Measurements from ENCODE around the gene PRMT3.
"Not testable (repeated sequence)": the region's sequence is repeated elsewhere in the genome, so short reads cannot be mapped to it uniquely, and the experiment has no call there.

The PRMT3 gene

DNA sequence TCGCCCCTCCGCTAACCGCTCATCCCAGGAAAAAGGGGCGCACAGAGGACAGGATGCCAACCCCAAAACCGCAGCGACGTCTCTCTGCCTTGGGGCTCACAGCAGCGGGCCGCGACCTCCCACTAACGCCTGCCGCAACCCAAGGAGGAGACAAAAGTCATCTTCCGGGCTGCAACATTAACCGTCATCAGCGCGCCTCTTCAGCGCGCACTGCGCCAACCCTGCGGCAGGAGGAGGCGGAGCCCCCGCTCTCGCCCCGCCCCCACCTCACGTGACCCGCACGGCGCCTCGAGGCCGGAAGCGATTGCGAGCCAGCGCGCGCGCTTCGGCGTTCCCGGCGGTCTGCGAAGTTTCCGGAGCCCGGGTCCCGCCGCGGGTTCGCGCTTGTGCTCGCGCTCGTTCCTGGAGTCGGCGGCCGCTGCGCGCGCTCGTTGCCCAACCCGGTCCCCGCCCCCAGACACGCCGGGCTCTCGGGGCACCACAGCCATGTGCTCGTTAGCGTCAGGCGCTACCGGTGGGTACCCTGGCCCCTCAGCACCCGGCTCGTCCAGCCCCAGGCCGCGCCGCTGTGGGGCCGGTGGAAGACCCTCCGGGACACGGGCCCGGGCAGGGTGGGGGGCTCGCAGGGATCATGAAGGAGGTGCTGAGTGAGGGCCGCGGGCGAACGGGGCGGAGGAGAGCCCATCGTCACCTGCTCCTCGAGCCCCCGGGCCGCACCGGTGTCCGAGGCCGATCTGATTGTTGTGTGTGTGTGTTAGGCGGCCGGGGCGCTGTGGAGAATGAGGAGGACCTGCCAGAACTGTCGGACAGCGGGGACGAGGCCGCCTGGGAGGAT, at the start of gene PRMT3:
Gene PRMT3 (plus strand): TSS at position 456 of the 835 bp plus-strand sequence. CDS start 31 bp downstream, at position 487.
- DNase-seq (ENCODE audit: low read depth in 3 of 3, low spot score in 1 of 3): peak; percentile 90 to 98 (median 97)

DNA sequence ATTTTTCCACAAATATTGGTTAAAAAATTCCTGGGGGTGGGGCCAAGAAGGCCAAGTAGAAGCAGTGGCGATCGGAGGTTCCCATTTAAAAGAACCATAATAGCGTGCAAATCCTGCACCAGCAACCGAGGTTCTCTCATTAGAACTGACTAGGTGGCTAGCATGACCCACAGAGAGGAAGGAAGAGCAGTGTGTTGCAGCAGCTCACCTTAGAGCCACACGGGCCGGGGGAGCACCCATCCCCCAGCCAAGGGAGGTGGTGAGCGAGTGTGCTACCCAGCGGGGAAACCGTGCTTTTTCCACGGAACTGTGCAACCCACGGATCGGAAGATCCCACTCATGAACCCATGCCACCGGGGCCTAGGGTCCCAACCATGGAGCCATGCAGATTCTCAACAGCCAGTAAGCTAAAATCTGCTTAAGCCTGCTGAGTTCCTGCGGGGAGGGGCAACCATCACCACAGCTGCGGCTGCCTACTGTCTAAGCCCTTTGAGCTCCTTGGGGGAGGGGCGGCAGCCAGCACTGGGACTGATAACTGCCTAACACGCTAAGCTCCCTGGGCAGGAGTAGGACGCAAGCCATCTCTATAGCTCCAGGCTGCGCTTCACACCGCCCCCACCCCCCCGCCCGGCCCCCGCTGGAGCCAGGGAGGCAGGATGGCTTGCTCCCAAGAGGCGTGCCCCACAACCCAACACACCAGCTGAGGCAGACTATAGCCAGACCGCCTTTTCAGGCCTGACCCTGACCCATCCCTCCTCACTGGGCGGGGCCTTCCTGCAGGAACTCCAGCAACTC, 45.0 kb upstream of the PRMT3 start:
- DNase-seq (ENCODE audit: low read depth in 3 of 3, low spot score in 1 of 3): no peak

DNA sequence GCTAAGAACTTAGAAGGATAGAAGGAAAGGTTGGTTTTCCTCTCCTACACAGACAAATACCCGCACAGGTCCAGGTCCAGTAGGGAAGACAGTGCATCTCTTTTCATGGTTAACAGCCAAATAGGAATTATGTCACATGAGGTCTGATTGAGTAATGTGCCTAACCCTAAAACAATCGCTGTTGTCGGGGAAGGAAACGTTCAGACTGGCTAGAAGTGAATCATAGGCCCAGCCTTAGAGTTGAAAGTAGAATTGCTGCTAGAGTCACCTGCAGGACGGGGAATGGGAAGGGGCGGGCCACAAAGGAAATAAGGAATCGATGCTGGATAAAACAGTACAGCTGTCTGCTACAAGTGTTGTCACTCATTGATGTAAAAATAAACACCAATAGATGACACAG, 36.4 kb upstream of the PRMT3 start:
- DNase-seq (ENCODE audit: low read depth in 3 of 3, low spot score in 1 of 3): no peak

DNA sequence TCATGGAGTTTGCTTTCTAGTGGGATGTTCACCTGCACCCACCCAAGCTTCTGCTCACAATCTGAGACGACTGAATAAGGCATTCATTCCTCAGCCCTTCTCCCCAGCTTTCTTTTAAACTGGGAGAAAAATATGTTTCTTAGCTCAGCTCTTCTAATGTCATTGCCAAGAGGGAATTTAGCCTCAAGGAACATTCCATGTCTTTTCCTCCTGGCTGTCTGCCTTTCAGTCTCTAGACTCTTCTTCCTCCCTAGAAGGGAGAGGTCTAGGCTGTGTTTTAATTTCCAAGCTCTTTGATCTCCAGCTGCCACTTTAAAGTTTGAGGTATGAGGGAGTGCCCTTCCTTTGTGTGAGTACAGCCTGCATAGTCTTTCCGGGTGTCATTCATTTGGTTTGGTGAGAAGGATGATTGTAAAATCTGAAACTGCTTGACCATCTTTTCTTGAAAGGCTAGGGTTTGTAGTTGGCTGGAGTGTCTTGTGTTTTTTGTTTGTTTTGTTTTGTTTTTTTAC, 35.7 kb upstream of the PRMT3 start:
- DNase-seq (ENCODE audit: low read depth in 3 of 3, low spot score in 1 of 3): no peak

DNA sequence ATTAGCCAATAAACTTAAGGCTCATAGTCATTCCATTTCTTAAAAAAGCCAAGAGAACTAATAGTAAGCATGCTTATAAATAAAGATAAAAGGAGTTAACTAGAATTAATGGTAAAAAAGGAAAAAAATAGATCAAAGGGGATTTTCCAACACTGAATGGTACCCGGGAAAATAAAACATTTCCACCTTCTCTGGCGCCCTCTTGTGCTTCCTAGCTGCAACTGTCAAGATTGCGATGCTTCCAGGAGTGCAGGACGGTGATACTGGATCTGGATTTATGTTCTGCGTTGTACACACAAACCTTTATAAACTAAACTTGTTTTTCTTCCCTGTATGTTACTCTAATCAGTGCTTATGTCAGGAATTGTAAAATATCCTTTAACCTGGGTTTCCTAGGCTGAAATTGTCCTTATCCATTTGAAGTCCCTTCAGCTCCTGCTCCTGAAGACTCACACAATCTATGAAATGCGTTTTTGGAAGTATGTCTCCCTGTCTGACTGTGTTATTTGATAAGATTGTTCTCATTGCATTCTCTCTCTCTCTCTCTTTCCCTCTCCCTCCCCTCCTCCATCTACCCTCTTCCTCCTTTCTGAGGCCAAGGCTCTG, 33.6 kb upstream of the PRMT3 start:
- DNase-seq (ENCODE audit: low read depth in 3 of 3, low spot score in 1 of 3): no peak

DNA sequence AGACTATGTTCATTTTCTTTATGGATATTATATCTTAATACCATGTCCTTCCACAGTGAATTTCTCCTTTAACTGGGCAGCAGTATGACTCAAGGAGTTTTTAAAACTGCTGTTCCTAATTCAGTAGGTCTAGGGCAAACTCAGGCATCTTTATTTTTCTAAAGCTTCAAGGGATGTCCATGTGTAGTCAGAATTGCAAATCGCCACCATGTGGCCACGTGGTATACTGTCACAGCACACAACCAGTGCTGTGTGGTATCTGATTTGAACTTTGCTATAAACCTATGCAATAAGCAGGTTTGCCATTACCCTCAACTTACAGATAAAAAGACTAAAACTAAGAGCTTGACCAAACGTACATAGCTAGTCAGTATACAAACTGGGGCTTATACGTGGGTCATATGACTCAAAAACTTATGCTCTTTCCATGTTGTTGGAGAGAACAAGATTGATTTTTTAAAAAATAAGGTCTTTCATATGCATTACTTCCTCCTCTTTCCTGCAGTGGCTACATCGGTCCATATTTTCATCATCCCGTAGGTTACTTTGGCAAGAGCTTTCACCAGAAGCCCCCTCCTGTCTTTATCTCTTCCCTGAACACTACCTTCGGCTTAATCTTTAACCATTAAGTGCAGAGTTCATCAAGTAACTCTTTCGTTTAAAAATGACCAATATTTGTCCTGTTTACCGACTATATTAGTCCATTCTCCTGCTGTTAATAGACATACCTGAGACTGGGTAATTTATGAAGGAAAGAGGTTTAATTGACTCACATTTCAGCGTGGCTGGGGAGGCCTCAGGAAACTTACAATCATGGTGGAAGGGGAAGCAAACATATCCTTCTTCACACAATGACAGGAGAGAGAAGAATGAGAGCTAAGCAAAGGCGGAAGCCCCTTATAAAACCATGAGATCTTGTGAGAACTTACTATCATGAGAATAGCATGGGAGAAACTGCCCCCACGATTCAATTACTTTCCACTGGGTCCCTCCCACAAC, 32.0 kb upstream of the PRMT3 start:
- no peak for DNase-seq (ENCODE audit: low read depth in 3 of 3, low spot score in 1 of 3)

DNA sequence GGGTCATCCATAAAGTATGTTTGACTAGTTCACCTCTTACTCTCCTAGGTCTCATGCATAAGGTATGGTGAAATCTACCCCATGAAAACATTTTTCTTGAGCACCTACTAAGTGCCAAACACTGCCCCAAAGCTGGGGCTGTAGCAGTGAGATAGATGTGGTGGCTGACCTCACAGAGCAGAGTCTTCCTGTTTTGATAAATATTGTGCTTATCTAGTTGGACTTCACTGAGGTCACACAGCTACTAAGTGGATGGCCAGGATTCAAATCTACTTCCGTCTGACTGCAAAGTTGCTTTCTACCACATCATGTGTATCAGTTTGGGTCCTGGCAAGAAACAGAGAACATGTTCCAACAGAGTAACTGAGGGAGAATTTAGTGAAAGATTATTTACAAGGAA, 30.4 kb upstream of the PRMT3 start:
- no peak for DNase-seq (ENCODE audit: low read depth in 3 of 3, low spot score in 1 of 3)

DNA sequence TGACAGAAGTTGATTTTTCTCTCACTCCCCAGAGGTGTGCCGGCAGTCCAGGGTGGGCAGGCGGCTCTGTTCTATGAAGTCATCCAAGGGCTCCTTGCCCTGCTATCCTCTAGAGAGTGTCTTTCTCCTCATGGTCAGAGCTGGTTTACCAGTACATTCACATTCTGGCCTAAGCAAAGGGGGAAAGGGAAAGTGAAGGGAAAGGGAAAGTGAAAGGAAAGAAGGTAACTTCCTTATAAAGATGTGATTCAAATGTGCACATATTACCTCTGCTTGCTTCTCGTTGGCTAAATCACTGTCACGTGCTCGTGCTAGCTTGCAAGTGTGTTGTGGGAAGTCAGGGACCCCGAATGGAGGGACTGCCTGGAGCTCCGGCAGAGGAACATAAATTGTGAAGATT, 26.9 kb upstream of the PRMT3 start:
- DNase-seq (ENCODE audit: low read depth in 3 of 3, low spot score in 1 of 3): no peak

DNA sequence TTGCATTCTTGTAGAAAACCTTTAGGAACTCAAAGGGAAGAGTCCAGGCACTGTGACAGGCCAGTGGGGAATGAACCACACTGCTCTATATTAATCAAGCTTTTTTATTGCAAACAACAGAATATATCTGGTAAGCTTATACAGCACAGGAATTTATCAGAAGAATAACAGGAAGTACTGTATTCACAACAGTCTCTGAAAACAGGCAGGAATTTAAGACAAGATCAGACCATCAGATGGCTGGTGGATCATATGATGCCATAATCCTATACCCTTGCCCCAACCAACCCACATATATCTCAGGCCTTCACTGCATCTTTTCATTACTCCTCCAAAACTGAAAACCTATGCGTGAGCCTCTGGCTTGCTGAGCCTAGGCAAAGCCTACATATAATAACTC, 25.0 kb upstream of the PRMT3 start:
- DNase-seq (ENCODE audit: low read depth in 3 of 3, low spot score in 1 of 3): no peak

DNA sequence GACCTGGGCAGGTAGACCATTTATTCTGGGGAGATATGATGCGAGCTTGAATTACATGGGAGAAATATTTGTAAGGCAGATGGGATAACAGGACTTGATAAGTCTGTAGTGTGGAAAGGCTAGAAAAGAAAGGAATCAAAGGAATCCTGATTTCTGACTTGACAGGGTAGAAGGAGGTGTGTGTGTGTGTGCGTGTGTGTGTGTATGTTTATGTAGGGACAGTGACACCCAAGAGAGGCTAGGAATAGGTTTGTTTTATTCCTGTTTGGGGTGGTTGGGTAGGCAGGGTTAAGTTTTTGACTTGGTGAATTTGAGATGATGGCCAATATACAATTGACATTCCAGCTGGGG, 24.4 kb upstream of the PRMT3 start:
- no peak for DNase-seq (ENCODE audit: low read depth in 3 of 3, low spot score in 1 of 3)

DNA sequence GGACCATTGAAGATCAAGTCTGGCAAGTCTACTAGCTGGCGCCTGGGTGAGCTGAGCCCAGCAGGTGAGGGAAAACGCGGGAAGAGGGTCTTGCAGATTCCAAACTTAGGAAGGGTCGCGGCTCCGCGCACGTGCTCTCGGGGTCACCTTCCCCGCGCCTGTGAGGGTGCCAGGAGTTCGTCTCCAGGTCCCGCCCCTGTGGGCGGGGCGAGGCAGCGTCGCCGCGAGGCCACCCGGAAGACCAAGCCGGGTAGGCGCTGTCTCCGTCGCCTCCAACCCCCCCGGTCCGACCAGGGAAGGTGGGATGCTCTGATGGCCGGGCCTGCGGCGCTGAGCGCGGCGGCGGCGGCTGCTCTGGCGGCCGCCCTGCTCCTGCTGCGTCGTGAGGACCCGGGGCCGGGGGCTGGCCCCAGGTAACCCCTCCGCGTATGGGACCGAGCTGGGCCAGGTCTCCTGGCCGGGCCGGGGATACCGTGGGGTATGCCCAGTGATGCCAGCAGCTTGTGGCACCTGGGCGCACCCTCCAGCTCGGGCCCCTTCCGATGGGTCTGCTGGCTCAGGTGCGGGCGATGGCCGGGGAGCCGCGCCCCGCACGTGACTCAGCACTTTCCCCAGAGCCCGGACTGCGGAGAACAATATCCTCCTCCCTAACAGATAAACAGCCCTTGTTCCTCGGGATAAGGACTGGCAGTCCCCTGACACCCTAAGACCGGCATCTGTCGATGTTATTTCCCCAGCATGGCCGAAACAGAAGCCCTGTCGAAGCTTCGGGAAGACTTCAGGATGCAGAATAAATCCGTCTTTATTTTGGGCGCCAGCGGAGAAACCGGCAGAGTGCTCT, 23.8 kb upstream of the PRMT3 start, which contains the start of gene HTATIP2:
Gene HTATIP2 (plus strand): TSS at position 215 of the 841 bp plus-strand sequence. CDS start 524 bp downstream, at position 739.
- peak; percentile 26 to 70 (median 44) for DNase-seq (ENCODE audit: low read depth in 3 of 3, low spot score in 1 of 3)

DNA sequence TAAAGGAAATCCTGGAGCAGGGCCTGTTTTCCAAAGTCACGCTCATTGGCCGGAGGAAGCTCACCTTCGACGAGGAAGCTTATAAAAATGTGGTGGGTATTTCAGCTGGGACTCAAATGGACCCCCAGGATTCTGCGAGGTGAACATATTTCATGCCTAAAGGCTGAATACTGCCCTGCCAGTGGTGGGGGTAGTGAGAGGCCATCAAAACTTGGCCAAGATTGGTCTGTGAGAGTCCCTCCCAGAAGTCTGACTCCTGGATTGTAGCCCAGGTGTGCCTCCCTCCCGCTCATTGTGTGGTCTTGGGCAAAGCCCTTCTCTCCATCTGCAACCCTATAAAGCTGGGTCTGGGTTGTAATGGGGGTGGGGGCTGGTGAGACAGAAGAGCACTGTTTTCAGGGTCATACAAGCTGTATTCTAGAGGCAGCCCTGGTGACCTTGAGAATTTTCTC, 23.1 kb upstream of the PRMT3 start:
- DNase-seq (ENCODE audit: low read depth in 3 of 3, low spot score in 1 of 3): no peak

DNA sequence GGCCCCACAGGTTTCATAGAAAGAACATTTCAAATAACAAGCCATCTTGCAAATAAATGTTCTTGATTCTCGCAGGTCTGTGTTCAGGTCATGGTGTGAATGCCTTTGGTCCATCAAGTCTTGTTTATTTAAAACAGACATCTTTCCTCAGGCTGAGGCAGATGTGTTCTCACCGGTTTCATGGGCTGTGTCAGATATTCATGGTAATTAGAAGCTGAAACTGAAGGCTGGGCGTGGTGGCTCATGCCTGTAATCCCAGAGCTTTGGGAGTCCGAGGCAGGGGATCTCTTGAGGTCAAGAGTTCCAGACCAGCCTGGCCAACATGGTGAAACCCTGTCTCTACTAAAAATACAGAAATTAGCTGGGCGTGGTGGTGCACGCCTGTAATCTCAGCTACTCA, 22.1 kb upstream of the PRMT3 start:
- not testable (repeated sequence) for DNase-seq (ENCODE audit: low read depth in 3 of 3, low spot score in 1 of 3)

DNA sequence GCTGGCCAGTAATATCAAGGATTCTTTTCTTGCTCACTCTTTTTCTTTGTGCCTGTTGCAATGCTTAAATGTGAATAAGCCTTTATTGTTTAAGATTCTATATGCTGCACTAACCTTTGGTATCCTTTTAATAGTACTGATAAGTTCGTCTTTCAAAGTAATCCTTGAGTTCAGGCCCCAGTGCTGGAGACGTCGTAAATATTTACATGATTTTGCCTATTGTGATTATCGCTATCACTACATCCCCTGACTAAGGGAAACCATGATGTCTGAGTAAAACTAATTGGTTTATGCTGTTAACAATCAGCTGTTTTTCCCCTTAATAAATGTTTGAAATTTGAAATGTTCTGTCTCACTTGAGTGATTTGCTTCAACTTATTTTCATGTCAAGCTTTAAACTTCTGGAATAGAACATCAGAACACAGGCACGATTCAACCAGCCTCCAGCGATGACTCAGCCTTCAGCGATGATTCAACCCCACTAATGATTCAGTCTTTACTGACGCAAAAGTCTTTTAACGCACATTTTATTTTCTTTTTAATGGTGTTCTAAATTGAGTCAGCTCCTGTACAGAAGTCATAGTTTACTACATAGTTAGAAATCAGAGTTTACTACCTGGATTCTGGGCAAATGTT, 20.1 kb upstream of the PRMT3 start:
- DNase-seq (ENCODE audit: low read depth in 3 of 3, low spot score in 1 of 3): peak in 2 of 3 donors; percentile 13 to 43

DNA sequence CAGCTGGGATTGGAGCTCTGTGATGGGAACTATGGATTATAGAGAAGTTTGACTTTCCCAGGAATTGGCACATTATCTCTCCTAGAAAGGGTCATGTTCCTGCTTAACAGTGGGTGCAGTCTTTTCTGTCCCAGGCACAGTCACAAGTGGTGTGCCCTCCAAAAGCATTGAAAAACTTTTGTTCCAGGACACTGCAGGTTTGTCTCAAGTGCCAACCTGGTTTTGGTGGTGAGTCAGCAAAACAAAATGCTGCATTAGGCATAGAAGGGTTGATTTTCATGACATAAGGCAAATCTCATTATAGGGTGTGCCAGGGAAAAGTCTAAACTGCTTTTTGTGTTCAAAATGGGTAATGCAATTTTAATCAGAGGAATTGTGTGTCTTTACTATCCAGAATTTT, 19.1 kb upstream of the PRMT3 start:
- DNase-seq (ENCODE audit: low read depth in 3 of 3, low spot score in 1 of 3): no peak

DNA sequence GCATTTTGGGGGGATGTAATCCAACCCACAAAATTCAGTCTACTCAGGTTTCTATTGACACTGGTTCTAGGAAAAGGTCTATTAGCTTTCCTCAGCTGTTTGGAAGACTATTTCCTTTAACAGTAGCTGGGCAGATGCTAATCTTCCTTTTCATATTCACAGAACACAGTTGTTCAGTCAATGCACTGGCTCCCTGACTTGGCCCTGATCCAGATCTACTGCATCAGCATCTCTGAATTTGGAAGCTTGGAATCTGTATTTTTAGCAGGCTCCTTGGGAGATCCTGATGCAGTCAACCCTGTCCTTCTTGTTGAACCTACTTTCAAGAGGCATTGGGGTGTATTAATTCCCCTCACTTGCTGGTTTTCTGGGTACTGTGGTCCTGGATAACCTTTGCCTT, 17.7 kb upstream of the PRMT3 start:
- no peak for DNase-seq (ENCODE audit: low read depth in 3 of 3, low spot score in 1 of 3)

DNA sequence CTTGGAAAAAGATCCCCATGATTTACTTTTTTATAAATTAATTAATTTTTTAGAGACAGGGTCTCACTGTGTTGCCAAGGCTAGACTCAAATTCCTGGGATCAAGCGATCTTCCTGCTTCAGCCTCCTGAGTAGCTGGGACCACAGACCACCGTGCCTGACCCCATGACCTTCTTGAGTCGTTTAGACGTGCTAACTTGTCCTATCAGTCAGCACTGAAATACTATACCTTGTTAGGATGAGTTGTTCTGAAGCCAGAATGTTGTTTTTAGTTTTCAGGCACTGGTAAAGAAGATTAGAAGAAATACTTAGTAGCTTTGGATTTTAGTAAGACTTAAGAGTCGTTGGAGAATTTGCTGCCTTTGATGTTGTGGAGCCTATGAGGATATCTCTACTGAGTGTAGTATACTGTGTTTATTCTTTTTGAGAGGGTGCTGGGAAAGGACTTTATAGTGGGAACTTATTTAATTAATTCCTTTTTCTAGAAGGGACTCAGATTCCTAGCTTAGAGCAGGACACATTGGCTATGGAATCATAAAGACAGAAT, 15.4 kb upstream of the PRMT3 start:
- DNase-seq (ENCODE audit: low read depth in 3 of 3, low spot score in 1 of 3): no peak

DNA sequence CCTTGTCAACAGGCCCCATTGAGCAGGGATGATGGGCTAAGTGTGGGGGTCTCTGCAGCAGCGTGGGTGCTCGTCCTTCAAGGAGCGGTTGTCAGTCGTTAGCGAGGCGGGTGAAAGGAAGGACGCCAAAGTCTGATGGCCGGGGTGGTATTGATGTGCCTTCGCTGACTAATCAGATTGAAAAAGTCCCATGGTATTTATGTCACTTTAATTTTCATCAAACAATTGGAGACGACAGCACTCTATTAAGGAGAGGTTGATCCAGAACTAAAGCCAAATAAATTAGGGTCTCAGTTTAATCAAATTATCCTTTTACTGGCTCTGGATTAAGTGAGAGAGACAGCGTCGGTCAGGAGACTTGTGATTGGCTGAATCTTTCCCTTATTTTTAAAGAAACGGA, 14.4 kb upstream of the PRMT3 start:
- DNase-seq (ENCODE audit: low read depth in 3 of 3, low spot score in 1 of 3): no peak
